Right cardiac atrium (tissue), 5 donors: ENCODE data around the gene TRPV6. TPM values are rescaled to one million over a fixed set of nuclear protein-coding genes. Genes with fewer than 3 reads are reported as not detected.

Experiments used
- ATAC-seq, 2 donors: fragments of 200-7000 bp; cut with Tn5 transposase; one replicate each; pipeline versions ENCODE4 v1.8.0 to v1.9.1; 2020; ENCODE audit warnings: moderate library complexity in 2 of 2, mild to moderate bottlenecking in 1 of 2
- DNase-seq, 3 donors: peaks; one replicate each; pipeline ENCODE4 v3.0.0-alpha.2; 2020
- H3K27ac ChIP-seq: one replicate; pipeline ENCODE4 v1.5.1; 2013; ENCODE audit warnings: mild to moderate bottlenecking, low read length, control low read depth, moderate library complexity
- H3K27me3 ChIP-seq: one replicate; pipeline ENCODE4 v1.6.1; 2013; ENCODE audit not compliant: control insufficient read depth, insufficient read depth
- H3K4me1 ChIP-seq: one replicate; pipeline ENCODE4 v1.6.1; 2013; ENCODE audit warnings: low read length; ENCODE audit not compliant: control insufficient read depth, insufficient read depth
- H3K4me3 ChIP-seq: one replicate; pipeline ENCODE4 v1.5.1; 2013; ENCODE audit warnings: low read length, control low read depth
- H3K9me3 ChIP-seq: one replicate; pipeline ENCODE4 v1.6.1; 2013; ENCODE audit warnings: low read length; ENCODE audit not compliant: control insufficient read depth
- WGBS: extraction: QIAGEN DNeasy Blood & Tissue Kit; methylation state at CpG from one replicate; pipeline ENCODE4 v1.1.7; 2013; 5-methylcytosine and 5-hydroxymethylcytosine counted together
- intact Hi-C, 4 donors: fragments of 100-400 bp; cut with DNase I; formaldehyde crosslinking; loops; one replicate each; pipeline versions ENCODE4 v1.11.0 to v1.14.0; 2022 to 2023
- polyA plus RNA-seq: library from polyadenylated mRNA; stranded (reverse); fragments of 200-250 nt; gene quantifications from one replicate; pipeline ENCODE4 v1.2.3, GENCODE V29; 2013
- total RNA-seq, 4 donors: library from RNA; stranded (reverse); fragmentation: NEBNext Ultra II Directional; extraction: Animal tissue kit (Norgen Biotek cat#: 25700); gene quantifications; one replicate each; pipeline ENCODE4 v1.2.1, GENCODE V29; 2021
- donor health status: healthy with polysubstance abuse.
- donor health status: DM: no; HTN: yes; CAD: no.
- donor health status: DM: no; HTN: no; CAD: no.
- donor health status: DM: no; HTN: yes; CAD: no; lungs with severe emphysema.
- donor health status: DM: yes; HTN: yes; CAD: no.

TRPV6 gene
- total and polyA plus RNA-seq, 5 donors = not detected

DNA sequence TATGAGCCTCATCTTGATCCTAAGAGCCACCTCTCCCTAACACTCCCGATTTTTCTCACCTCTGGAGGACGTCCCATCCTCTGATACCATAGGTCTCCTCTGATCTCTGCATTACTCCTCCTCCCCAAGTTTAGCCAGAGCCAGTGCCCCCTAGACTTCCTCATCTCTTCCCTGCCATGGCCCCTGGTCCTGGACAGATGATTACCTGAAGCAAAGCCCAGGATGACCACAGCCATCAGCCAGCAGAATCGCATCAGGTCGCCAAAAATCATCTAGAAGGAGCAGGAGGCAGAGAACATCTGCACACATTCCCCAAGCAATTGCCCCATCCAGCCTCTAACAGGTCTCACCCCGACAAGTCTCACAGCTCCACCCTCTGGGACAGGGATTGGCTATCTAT lies 11.7 kb downstream of the TRPV6 start:
- intact Hi-C loops = loop anchor here in 1 of 4 donors (10.0 kb wide), 1 partner anchor 341 kb away; no protein-coding TSS in a partner anchor
- H3K9me3 ChIP-seq = no peaks in the 10 kb centered on the region
- no peaks in the 10 kb centered on the region for H3K27me3 ChIP-seq
- DNase-seq (no peak), ATAC-seq (no peak)
- WGBS = 79% methylated on average over 5 of the region's 5 CpGs
- no peak overlapping the region for H3K27ac ChIP-seq
- no peaks in the 10 kb centered on the region for H3K4me1 ChIP-seq
- H3K4me3 ChIP-seq = no peak overlapping the region

DNA sequence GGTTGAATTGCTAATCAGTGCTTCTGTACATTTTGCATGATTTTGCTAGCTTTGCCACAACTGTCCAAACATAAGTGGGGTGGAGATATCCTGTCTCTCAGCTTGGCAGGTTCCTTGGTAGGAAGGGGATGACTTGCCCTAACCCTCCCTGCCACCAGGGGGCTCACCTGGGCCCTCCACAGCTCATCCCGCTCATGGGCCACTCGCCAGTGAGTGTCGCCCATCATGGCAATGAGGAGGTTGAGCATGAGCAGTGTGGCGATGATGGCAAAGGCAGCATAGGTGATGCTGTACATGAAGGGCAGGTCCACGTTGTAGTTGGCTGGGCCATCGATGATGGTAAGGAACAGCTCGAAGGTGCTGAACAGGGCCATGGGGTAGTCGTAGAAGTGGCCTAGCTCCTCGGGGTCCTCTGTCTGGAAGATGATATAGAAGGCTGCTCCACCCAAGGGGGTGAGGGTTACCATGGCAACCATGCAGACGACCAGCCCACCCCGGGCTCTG lies 12.2 kb downstream of the TRPV6 start:
- intact Hi-C loops = loop anchor here in 1 of 4 donors (10.0 kb wide), 1 partner anchor 341 kb away; no protein-coding TSS in a partner anchor
- Histone ChIP-seq H3K27ac (no peak overlapping the region), H3K9me3 (no peaks in the 10 kb centered on the region), H3K27me3 (no peaks in the 10 kb centered on the region), H3K4me1 (no peaks in the 10 kb centered on the region), H3K4me3 (no peak overlapping the region)
- DNase-seq = no peak
- ATAC-seq = no peak
- 79% methylated on average over 11 of the region's 11 CpGs for WGBS

DNA sequence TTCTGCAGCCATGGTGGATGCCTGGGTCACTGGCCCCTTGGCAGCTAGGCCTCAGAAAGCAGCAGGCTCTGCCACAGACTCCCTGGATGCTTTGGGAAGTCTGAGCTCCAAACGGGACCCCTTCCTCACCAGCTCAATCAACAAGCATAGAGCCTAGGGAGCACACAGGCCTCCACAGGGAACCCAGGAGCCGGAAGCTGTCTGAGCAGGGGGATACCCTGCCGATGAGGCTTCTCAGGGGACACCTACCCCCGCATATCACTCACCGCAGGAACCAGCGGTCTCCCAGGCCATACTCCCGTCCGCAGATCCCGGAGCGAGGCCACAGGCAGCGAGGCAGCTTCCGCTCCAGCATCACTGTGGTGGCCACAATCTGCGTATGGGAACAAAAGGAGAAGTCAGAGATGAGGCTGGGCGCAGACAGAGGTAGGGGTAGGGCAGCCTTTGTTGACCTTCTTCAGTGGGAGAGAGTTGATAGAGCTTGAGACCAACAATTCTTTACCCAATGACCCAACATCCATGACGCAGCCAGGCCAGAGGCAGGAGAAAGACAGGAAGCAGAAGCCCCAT lies 13.4 kb downstream of the TRPV6 start:
- Histone ChIP-seq H3K27ac (no peak overlapping the region), H3K4me3 (no peak overlapping the region), H3K27me3 (no peaks in the 10 kb centered on the region), H3K9me3 (no peaks in the 10 kb centered on the region), H3K4me1 (no peaks in the 10 kb centered on the region)
- ATAC-seq (no peak), DNase-seq (no peak)
- intact Hi-C loops = loop anchor here in 1 of 4 donors (10.0 kb wide), 1 partner anchor 343 kb away; no protein-coding TSS in a partner anchor
- 83% methylated on average over 15 of the region's 15 CpGs for WGBS

DNA sequence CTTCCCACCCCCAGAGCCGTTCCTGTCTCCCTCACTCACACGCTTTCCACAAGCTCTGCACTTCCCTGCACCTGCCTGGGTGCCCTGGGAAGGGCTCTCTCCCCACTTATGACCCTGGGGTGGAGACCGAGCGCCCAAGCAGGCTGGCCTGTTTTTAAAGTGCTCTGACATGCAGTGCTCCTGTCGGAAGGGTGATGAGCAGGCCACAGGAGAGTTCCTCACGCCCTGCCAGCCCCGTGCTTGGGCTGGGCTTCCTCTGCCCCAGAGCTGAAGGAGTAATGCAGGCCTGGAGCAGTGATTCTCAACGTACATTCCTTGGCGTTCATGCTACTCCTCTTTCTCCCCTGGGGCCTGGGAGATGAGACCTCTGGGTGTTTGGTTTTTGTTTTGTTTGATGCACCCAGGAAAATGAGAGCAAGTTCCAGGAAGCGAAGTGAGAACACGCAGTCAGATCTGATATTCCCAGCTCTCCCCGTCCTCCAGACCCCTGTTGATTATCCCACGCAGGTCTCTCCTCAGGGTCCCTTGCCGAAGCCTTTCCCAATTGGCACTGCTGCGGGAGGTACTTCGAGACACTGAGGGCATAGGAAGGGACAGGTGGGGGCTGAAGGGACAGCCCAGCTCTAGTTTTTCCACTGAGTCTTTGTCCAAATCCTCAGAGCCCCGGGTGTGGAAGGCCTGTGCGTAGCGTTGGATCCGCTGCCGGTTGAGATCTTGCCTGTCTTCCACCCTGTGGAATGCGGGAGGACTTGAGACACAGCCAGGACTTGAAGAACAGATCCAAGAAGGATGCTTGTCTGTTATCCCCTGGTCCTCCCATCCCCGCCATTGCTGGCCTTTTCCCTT lies 14.1 kb downstream of the TRPV6 start:
- Histone ChIP-seq H3K27ac (no peak overlapping the region), H3K27me3 (no peaks in the 10 kb centered on the region), H3K4me1 (no peaks in the 10 kb centered on the region), H3K9me3 (no peaks in the 10 kb centered on the region), H3K4me3 (no peak overlapping the region)
- WGBS = 83% methylated on average over 23 of the region's 23 CpGs
- intact Hi-C loops = loop anchor here in 1 of 4 donors (10.0 kb wide), 1 partner anchor 343 kb away; no protein-coding TSS in a partner anchor
- ATAC-seq (no peak), DNase-seq (no peak)

DNA sequence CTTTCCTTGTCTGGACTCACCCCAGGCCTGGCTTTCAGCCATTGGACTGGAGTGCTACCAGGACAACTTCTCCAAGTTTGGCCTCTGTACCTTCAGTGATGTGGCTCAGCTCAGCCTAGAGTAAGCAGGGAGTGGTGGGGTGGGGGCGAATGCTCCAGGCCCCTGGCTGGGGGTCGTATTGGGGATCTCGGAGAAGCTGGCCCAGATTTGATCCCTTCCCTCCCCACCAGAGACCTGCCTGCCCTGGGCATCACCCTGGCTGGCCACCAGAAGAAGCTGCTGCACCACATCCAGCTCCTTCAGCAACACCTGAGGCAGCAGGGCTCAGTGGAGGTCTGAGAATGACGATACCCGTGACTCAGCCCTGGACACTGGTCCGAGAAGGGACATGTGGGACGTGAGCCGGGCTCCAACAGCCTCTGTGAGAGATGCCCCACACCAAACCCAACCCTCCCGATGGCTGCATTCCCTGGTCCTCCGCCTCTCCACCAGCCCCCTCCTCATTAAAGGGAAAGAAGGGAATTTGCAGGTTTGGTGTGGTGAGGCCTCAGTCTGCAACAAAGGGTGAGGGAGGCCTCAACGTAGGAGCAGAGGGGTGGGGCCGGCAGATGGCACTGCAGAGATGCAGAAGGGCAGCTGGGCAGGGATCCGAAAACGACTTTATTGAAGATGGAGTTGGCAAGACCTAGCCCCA lies 14.8 kb downstream of the TRPV6 start:
- ATAC-seq = no peak
- Histone ChIP-seq H3K27ac (no peak overlapping the region), H3K4me3 (no peak overlapping the region), H3K4me1 (no peaks in the 10 kb centered on the region), H3K9me3 (no peaks in the 10 kb centered on the region), H3K27me3 (no peaks in the 10 kb centered on the region)
- DNase-seq = no peak
- 86% methylated on average over 14 of the region's 14 CpGs for WGBS
- intact Hi-C loops = loop anchor here in 1 of 4 donors (10.0 kb wide), 1 partner anchor 344 kb away; no protein-coding TSS in a partner anchor

DNA sequence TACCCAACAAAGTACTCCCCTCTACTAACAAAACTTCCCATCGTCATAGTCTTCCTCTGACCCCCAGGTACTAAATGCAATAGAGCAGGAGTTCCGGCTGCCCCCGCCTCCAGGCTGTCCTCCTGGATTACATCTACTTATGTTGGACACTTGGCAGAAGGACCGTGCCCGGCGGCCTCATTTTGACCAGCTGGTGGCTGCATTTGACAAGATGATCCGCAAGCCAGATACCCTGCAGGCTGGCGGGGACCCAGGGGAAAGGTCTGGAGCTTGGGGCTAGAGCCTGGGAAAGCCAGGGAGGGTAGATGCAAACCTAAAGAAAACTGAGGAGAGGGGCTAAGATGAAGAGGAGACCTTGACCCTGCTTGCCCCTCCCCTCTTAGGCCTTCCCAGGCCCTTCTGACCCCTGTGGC lies 15.4 kb downstream of the TRPV6 start:
- no peak for DNase-seq

DNA sequence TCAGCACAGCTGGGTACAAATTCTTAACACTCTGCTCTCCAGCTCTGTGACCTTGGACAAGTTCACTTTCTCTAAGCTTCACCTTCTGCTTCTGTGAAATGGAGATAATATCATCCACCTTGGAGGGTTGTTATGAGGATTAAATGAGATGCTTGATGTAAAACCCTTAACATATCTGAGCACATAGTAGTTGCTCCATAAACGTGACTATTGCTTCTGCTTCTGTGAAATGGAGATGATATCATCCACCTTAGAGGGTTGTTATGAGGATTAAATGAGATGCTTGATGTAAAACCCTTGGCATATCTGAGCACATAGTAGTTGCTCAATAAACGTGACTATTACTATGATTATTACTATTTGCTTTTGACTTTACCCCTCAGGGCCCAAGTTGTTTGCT lies 16.1 kb downstream of the TRPV6 start:
- Histone ChIP-seq H3K4me1 (no peaks in the 10 kb centered on the region), H3K27me3 (no peaks in the 10 kb centered on the region), H3K4me3 (no peak overlapping the region), H3K27ac (no peak overlapping the region), H3K9me3 (no peaks in the 10 kb centered on the region)
- ATAC-seq (no peak), DNase-seq (no peak)
- intact Hi-C loops = no loop called here
- WGBS = 80% methylated on average over 2 of the region's 2 CpGs

More for the DNA sequence above, 15.4 kb downstream of the TRPV6 start:
- no peaks in the 10 kb centered on the region for H3K4me1 ChIP-seq
- intact Hi-C loops = loop anchor here in 1 of 4 donors (10.0 kb wide), 1 partner anchor 345 kb away; no protein-coding TSS in a partner anchor
- H3K27me3 ChIP-seq = no peaks in the 10 kb centered on the region
- no peak overlapping the region for H3K4me3 ChIP-seq
- ATAC-seq = no peak
- WGBS = 78% methylated on average over 8 of the region's 8 CpGs
- H3K9me3 ChIP-seq = no peaks in the 10 kb centered on the region
- H3K27ac ChIP-seq = no peak overlapping the region

DNA sequence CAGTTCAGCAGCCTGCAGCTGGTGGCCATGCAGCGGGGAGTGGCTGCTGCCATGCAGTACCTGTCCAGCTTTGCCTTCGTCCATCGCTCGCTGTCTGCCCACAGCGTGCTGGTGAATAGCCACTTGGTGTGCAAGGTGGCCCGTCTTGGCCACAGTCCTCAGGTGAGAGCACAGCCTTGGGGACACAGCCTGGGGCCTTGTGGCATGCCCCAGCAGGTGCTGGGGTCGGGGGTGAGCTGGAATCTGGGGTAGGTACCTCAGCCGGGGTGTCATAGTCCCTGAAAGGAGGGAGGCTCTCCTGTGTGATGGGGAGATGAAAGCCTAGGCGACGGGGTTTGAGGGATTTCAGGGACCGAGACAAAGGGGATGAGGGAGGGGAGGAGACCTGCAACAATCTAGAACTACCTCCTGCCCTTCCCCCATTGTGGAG lies 16.5 kb downstream of the TRPV6 start:
- ATAC-seq (no peak), DNase-seq (no peak)
- intact Hi-C loops = no loop called here
- Histone ChIP-seq H3K4me1 (no peaks in the 10 kb centered on the region), H3K27me3 (no peaks in the 10 kb centered on the region), H3K27ac (no peak overlapping the region), H3K4me3 (no peak overlapping the region), H3K9me3 (no peaks in the 10 kb centered on the region)
- WGBS = 90% methylated on average over 11 of the region's 11 CpGs

DNA sequence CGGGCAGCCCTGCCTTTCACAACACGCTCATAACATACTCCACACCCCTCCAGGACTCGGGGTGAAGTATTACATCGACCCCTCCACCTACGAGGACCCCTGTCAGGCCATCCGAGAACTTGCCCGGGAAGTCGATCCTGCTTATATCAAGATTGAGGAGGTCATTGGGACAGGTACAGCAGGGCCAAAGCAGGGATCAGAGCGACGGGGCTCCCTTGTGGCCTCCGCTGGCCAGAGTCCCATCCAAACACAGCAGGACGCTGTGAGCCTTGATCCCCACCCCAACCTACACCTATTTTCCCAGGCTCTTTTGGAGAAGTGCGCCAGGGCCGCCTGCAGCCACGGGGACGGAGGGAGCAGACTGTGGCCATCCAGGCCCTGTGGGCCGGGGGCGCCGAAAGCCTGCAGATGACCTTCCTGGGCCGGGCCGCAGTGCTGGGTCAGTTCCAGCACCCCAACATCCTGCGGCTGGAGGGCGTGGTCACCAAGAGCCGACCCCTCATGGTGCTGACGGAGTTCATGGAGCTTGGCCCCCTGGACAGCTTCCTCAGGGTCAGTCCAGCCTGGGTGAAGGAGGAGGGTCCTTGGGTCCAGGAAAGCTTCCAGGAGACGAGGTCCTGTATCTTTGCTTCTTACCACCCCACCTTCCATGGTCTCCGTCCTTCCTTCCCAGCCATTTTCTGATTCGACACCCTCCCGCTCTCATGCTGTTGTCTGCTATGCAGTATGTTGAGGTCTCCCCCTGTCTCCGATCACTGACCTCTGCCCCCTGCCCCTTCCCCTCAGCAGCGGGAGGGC lies 17.2 kb downstream of the TRPV6 start:
- WGBS = 77% methylated on average over 31 of the region's 31 CpGs
- intact Hi-C loops = no loop called here
- Histone ChIP-seq H3K4me3 (no peak overlapping the region), H3K27me3 (no peaks in the 10 kb centered on the region), H3K9me3 (no peaks in the 10 kb centered on the region), H3K27ac (no peak overlapping the region), H3K4me1 (no peaks in the 10 kb centered on the region)
- DNase-seq (no peak), ATAC-seq (no peak)

DNA sequence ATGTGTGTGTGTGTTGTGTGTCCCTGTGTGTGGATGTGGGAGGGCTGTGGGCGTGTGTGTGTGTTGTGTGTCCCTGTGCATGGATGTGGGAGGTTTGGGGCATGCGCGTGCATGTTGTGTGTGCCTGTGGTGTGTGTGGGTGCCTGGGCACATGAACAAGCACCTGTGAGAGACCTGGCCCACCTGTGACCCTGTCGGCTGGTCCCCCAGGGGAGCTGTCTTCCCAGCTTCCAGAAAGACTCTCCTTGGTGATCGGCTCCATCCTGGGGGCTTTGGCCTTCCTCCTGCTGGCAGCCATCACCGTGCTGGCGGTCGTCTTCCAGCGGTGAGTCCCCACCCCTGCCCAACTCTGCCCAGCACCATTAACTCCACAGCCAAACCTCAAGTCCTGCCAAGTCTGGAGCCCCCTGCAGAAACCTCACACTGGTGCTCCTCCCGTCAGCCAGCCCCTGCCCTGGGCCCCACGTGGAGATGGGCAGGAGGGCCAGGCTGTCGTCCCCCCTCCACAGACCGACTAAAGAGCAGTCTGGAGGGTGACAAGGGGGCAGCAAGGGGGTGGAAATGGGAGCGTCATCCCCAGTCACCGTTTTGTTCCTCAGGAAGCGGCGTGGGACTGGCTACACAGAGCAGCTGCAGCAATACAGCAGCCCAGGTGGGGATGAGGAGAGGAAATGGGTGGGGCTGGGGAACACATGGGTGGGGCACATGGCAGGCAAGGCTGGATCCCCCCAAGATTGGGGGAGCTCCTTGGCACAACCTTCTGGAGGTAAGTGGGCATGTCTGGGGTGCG lies 18.0 kb downstream of the TRPV6 start:
- intact Hi-C loops = no loop called here
- no peak overlapping the region for H3K4me3 ChIP-seq
- H3K4me1 ChIP-seq = no peaks in the 10 kb centered on the region
- DNase-seq (no peak), ATAC-seq (no peak)
- H3K27me3 ChIP-seq = no peaks in the 10 kb centered on the region
- H3K9me3 ChIP-seq = no peaks in the 10 kb centered on the region
- H3K27ac ChIP-seq = no peak overlapping the region
- WGBS = 70% methylated on average over 18 of the region's 18 CpGs
